AG04449 (cell line): ENCODE measurements around the gene LRMDA.

ENCODE experiments used
- CTCF ChIA-PET: fragments of 350-600 bp; formaldehyde crosslinking; extraction: SDS; loops from one replicate; lab custom pipeline; 2021; ENCODE audit warnings: antibody characterized with exemption; lab: Yijun Ruan, JAX
- POLR2A ChIA-PET: fragments of 400-600, 350-600 bp; formaldehyde crosslinking; extraction: SDS; loops from one replicate; lab custom pipeline; 2020; ENCODE audit warnings: antibody characterized with exemption, inconsistent platforms; lab: Yijun Ruan, JAX
- DNase-seq: peaks from one replicate; pipeline ENCODE4 v3.0.0-alpha.2; 2010; ENCODE audit warnings: low read depth, low spot score
- H3K4me3 ChIP-seq: 2 replicates; pipeline ENCODE4 v1.5.1; 2011; ENCODE audit warnings: low read depth, mild to moderate bottlenecking, control low read depth, low read length
- TF ChIP-seq, protein P1 (sequence below): IDR thresholded peaks from one replicate; pipeline ENCODE4 v1.5.1; 2011; ENCODE audit warnings: mild to moderate bottlenecking, moderate library complexity, low read length, control low read depth, inconsistent platforms; ENCODE audit not compliant: insufficient read depth; ENCODE audit errors: missing control alignments

The LRMDA gene

DNA sequence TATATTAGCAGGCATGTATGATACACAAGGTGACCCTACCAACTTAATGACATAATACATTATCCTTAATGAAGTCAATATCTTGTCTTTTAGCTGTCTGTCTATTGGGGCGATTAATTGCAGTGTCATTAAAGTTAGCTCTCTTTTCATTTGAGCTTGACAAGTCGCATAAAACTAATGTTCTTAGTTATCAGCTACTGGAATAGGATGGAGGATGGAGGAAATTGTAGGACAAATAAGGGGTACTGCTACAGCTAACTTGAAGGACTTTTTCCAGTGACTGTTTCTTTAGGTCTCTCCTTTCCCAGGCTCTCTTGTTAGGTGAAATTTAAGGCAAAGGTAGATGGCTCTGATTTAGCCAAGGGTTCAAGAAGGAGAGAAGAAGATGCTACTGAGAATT lies 506.4 kb downstream of the LRMDA start:
- DNase-seq: no peak
- TF ChIP-seq, protein P1, sequence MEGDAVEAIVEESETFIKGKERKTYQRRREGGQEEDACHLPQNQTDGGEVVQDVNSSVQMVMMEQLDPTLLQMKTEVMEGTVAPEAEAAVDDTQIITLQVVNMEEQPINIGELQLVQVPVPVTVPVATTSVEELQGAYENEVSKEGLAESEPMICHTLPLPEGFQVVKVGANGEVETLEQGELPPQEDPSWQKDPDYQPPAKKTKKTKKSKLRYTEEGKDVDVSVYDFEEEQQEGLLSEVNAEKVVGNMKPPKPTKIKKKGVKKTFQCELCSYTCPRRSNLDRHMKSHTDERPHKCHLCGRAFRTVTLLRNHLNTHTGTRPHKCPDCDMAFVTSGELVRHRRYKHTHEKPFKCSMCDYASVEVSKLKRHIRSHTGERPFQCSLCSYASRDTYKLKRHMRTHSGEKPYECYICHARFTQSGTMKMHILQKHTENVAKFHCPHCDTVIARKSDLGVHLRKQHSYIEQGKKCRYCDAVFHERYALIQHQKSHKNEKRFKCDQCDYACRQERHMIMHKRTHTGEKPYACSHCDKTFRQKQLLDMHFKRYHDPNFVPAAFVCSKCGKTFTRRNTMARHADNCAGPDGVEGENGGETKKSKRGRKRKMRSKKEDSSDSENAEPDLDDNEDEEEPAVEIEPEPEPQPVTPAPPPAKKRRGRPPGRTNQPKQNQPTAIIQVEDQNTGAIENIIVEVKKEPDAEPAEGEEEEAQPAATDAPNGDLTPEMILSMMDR: no peak
- ChIA-PET POLR2A (no interaction called here), CTCF (interaction anchor here (0.9 kb wide), 1 partner anchor 16 kb away, joined by 3 read pairs; no protein-coding TSS in a partner anchor)
- H3K4me3 ChIP-seq: no peak overlapping the region

GRCh38 chr10:75938380-75939122 lies 507.1 kb downstream of the LRMDA start:
- POLR2A ChIA-PET: no interaction called here
- H3K4me3 ChIP-seq: no peak overlapping the region
- TF ChIP-seq, protein P1: no peak
- CTCF ChIA-PET: interaction anchor here (0.9 kb wide), 1 partner anchor 16 kb away, joined by 3 read pairs; no protein-coding TSS in a partner anchor
- DNase-seq: no peak

DNA sequence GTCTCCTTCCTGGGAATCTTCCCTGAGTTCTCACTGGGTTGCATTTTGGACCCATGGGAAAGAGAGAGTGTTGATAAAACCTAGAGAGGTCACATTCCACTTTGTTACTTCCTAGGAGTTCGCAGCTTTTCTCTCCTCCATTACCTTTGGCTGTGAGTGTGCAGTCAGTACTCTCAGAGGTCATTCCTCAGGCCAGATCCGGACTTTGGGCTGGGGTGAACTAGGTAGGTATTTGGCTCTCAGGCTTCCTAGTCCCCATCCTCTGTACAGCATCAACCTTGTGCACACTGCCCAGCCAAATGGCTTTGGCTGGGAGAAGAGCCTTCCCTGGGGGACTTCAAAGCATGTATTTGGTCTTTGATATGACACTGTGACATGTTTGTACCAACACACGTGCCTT lies 508.1 kb downstream of the LRMDA start:
- no peak overlapping the region for H3K4me3 ChIP-seq
- TF ChIP-seq, protein P1: no peak
- ChIA-PET CTCF (no interaction called here), POLR2A (no interaction called here)
- no peak for DNase-seq

DNA sequence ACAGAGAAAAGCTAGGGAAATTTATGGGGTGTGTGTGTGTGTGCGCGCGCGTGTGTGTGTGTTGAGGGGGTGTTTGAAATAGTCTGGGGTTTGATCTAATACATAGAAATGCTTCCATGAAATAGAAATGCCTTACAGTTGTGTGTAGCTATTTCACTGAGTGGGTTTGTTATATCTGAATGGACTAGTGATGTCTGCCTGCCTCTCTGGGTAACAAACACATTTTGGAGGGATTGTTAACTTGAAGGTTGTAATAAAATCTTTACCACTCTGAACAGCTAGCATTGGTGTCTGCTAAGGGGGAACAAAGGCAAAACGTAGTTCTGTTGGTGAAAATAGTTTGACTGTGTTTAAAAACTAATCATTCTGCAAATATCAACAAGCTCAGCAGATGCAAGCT lies 509.3 kb downstream of the LRMDA start:
- ChIA-PET CTCF (no interaction called here), POLR2A (no interaction called here)
- no peak for DNase-seq
- H3K4me3 ChIP-seq: no peak overlapping the region
- TF ChIP-seq, protein P1: no peak

DNA sequence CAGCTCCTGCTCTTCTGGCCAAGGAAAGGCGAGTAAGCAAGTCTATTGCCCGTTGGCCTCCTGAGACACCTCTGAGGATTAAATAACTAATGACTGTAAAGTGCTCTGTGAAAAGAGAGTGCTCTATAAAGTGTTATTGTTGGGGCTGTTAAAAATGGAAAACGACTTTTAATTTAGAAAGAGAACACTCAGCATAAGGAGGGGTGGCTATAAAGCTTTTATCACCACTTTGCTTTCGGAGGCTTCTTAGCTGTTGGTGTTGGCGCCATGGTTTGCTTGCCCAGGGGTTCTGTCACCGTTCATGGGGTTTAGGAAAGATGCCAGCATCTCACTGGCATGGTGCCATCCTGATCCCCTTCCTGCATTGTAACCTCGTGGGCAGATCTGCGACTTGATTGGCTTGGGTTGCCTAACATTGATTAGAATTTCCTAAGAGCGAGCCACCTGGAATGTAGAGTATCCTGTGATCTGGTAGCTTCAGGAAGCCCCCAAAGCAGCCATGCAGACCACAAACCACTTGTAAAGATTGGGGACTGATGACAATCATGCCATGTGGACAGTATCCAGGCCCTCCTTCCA lies 509.9 kb downstream of the LRMDA start:
- no peak for DNase-seq
- ChIA-PET POLR2A (no interaction called here), CTCF (no interaction called here)
- TF ChIP-seq, protein P1: no peak
- no peak overlapping the region for H3K4me3 ChIP-seq

GRCh38 chr10:75944061-75944460 lies 512.6 kb downstream of the LRMDA start:
- ChIA-PET POLR2A (no interaction called here), CTCF (interaction anchor here (1.2 kb wide), 1 partner anchor 33 kb away, joined by 3 read pairs; no protein-coding TSS in a partner anchor)
- DNase-seq: no peak
- TF ChIP-seq, protein P1: no peak
- H3K4me3 ChIP-seq: no peak overlapping the region
